ENCODE data around the gene IL16. TPM values are rescaled to one million over a fixed set of nuclear protein-coding genes. Genes with fewer than 3 reads are reported as not detected.

The IL16 gene
- total RNA-seq, 4 donors from 2014 or later = 4.9 to 11.5 (median 8.4) TPM

DNA sequence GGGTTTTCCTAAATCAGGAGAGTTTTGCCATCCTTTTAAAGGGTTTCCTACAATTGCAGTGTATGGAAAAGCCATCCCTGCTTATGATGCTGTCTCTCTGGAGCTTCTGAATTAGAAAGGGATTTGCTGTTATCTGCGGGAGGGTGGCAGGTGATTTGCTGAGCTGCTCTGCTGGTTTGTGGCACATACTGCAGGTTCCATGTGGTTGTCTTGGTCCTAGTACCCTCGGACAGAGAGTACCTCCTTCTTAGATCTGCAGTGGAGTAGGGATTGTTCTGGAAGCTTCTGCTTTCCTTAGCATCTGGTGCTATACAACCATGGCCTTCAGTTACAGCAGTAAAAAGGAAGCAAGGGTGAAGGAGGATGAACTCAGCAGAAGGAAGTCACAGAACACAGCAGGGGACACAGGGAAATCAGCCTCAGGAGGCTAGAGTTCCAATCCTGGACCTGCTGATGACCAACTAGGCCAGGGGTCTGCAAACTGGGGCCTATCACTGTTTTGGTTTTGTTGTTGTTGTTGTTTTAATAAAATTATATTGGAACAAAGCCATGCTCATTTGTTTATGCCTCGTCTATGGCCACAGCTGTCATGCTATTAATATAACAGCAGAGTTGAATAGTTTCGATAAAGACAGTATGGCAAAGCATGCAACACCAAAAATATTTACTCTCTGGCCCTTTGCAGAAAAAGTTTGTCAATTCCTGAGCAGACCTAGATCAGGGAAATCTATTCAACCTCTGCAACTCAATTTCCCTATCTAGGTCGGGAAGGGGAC lies 87.8 kb downstream of the IL16 start:
- no peak overlapping the region for H3K27ac ChIP-seq
- peaks cover 8 to 19% of the 10 kb centered on the region in 2 donors for H3K4me1 ChIP-seq
- H3K27me3 ChIP-seq = no peaks in the 10 kb centered on the region
- TF ChIP-seq, protein P1, sequence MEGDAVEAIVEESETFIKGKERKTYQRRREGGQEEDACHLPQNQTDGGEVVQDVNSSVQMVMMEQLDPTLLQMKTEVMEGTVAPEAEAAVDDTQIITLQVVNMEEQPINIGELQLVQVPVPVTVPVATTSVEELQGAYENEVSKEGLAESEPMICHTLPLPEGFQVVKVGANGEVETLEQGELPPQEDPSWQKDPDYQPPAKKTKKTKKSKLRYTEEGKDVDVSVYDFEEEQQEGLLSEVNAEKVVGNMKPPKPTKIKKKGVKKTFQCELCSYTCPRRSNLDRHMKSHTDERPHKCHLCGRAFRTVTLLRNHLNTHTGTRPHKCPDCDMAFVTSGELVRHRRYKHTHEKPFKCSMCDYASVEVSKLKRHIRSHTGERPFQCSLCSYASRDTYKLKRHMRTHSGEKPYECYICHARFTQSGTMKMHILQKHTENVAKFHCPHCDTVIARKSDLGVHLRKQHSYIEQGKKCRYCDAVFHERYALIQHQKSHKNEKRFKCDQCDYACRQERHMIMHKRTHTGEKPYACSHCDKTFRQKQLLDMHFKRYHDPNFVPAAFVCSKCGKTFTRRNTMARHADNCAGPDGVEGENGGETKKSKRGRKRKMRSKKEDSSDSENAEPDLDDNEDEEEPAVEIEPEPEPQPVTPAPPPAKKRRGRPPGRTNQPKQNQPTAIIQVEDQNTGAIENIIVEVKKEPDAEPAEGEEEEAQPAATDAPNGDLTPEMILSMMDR (IDR thresholded peaks at IDR 0.05) = no peak
- TF ChIP-seq POLR2A (IDR thresholded peaks at IDR 0.05) = no peak
- no peak for DNase-seq
- intact Hi-C loops (cut with DNase I) = no loop called here
- no peaks in the 10 kb centered on the region for H3K36me3 ChIP-seq
- whole genome bisulfite sequencing, 2 donors = 85 to 93% methylated on average over 5 of the region's 5 CpGs
- no peak overlapping the region for H3K4me3 ChIP-seq (replicated peaks in 1 of 3)
- no peaks in the 10 kb centered on the region for H3K9me3 ChIP-seq

DNA sequence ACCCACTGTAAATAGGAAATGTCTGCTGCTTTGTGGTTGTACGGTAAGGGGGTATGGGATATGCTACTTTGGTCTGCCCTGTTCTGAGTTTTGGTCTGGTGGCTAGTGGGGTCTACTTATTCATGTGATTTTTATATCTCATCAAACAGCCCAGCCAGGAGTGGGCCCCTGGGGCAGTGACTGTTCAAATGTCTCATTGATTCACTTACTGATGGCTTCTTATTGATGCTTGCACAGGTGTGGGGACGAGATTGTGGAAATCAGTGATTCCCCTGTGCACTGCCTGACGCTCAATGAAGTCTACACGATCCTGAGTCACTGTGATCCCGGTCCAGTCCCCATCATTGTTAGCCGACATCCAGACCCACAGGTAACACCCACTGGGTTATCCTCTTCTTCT lies 88.8 kb downstream of the IL16 start:
- Histone ChIP-seq H3K4me1 (peaks cover 0 to 9% of the 10 kb centered on the region in 2 donors), H3K9me3 (no peaks in the 10 kb centered on the region), H3K4me3 (replicated peaks in 1 of 3) (no peak overlapping the region), H3K27ac (no peak overlapping the region), H3K27me3 (no peaks in the 10 kb centered on the region), H3K36me3 (no peaks in the 10 kb centered on the region)
- DNase-seq = no peak
- WGBS, 2 donors = 94 to 99% methylated on average over 6 of the region's 6 CpGs
- no peak for TF ChIP-seq POLR2A (IDR thresholded peaks at IDR 0.05)
- TF ChIP-seq, protein P1 (IDR thresholded peaks at IDR 0.05) = no peak
- intact Hi-C loops (cut with DNase I) = no loop called here

GRCh38 chr15:81286621-81287121 lies 90.0 kb downstream of the IL16 start:
- H3K9me3 ChIP-seq = no peaks in the 10 kb centered on the region
- intact Hi-C loops (cut with DNase I) = no loop called here
- DNase-seq = no peak
- peaks cover 0 to 3% of the 10 kb centered on the region in 2 donors for H3K4me1 ChIP-seq
- WGBS, 2 donors = 84 to 95% methylated on average over 2 of the region's 2 CpGs
- H3K27me3 ChIP-seq = no peaks in the 10 kb centered on the region
- no peak overlapping the region for H3K4me3 ChIP-seq (replicated peaks in 1 of 3)
- no peaks in the 10 kb centered on the region for H3K36me3 ChIP-seq
- TF ChIP-seq POLR2A (IDR thresholded peaks at IDR 0.05) = no peak
- TF ChIP-seq, protein P1 (IDR thresholded peaks at IDR 0.05) = no peak
- H3K27ac ChIP-seq = no peak overlapping the region

- Histone ChIP-seq H3K36me3 (no peaks in the 10 kb centered on the region), H3K27me3 (no peaks in the 10 kb centered on the region), H3K9me3 (no peaks in the 10 kb centered on the region), H3K4me1 (peaks cover 0 to 3% of the 10 kb centered on the region in 2 donors), H3K4me3 (replicated peaks in 1 of 3) (no peak overlapping the region), H3K27ac (no peak overlapping the region)
- intact Hi-C loops (cut with DNase I) = no loop called here
- TF ChIP-seq, protein P1 (IDR thresholded peaks at IDR 0.05) = no peak
- no peak for TF ChIP-seq POLR2A (IDR thresholded peaks at IDR 0.05)
- DNase-seq = no peak
- 89 to 95% methylated on average over 3 of the region's 3 CpGs for WGBS, 2 donors
These were observed 91.4 kb downstream of the IL16 start for GRCh38 chr15:81288040-81288439.

DNA sequence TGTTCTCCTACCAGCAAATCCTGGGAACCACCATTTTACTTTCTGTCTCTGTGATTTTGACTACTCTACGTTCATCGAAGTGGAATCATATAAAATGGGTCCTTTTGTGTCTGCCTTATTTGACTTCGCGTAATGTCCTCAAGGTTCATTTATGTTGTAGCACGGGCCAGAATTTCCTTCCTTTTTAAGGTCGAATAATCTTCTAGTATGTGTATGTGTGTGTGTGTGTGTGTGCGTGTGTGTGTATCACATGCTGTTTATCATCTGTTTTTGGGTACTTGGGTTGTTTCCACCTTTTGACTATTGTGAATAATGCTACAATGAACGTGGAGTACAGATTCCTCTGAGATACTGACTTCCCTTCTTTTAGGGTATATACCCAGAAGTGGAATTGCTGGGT lies 91.9 kb downstream of the IL16 start:
- Histone ChIP-seq H3K4me3 (replicated peaks in 1 of 3) (no peak overlapping the region), H3K9me3 (no peaks in the 10 kb centered on the region), H3K27me3 (no peaks in the 10 kb centered on the region), H3K36me3 (no peaks in the 10 kb centered on the region), H3K4me1 (peaks cover 0 to 3% of the 10 kb centered on the region in 2 donors), H3K27ac (no peak overlapping the region)
- DNase-seq = no peak
- TF ChIP-seq POLR2A (IDR thresholded peaks at IDR 0.05) = no peak
- TF ChIP-seq, protein P1 (IDR thresholded peaks at IDR 0.05) = no peak
- intact Hi-C loops (cut with DNase I) = no loop called here
- 89 to 93% methylated on average over 8 of the region's 8 CpGs for WGBS, 2 donors
